Thymus (tissue), 11 donors: ENCODE data around the gene GAL3ST2. TPM values are rescaled to one million over a fixed set of nuclear protein-coding genes. Genes with fewer than 3 reads are reported as not detected.

Experiments used
- DNase-seq, 9 donors: peaks; one replicate each; pipeline ENCODE4 v3.0.0-alpha.2; 2013; ENCODE audit warnings: low spot score in 9 of 9, low read depth in 6 of 9, missing footprints in 1 of 9
- H3K27ac ChIP-seq, 2 donors: one replicate each; pipeline ENCODE4 v1.5.1; 2013; ENCODE audit warnings: control low read depth in 1 of 2, low read depth in 1 of 2, low read length in 1 of 2, mild to moderate bottlenecking in 1 of 2, moderate library complexity in 1 of 2
- H3K27me3 ChIP-seq, 2 donors: one replicate each; pipeline ENCODE4 v1.5.1; 2013; ENCODE audit warnings: low read length in 1 of 2; ENCODE audit not compliant: control insufficient read depth in 2 of 2, insufficient read depth in 1 of 2
- H3K36me3 ChIP-seq, 2 donors: one replicate each; pipeline ENCODE4 v1.5.1; 2013; ENCODE audit warnings: low read length in 1 of 2, mild to moderate bottlenecking in 1 of 2, moderate library complexity in 1 of 2; ENCODE audit not compliant: control insufficient read depth in 2 of 2, insufficient read depth in 2 of 2
- H3K4me1 ChIP-seq, 2 donors: one replicate each; pipeline ENCODE4 v1.5.1; 2013; ENCODE audit warnings: low read length in 2 of 2; ENCODE audit not compliant: control insufficient read depth in 2 of 2, insufficient read depth in 2 of 2
- H3K4me3 ChIP-seq, 2 donors: one replicate each; pipeline ENCODE4 v1.5.1; 2013; ENCODE audit warnings: low read length in 2 of 2, control low read depth in 1 of 2, mild to moderate bottlenecking in 1 of 2
- H3K9me3 ChIP-seq, 2 donors: one replicate each; pipeline ENCODE4 v1.5.1; 2013; ENCODE audit warnings: low read length in 1 of 2, mild to moderate bottlenecking in 1 of 2; ENCODE audit not compliant: control insufficient read depth in 2 of 2, insufficient read depth in 1 of 2
- WGBS: extraction: QIAGEN DNeasy Blood & Tissue Kit; methylation state at CpG from one replicate; pipeline ENCODE4 v1.1.7; 2013; 5-methylcytosine and 5-hydroxymethylcytosine counted together
- polyA plus RNA-seq: library from polyadenylated mRNA; stranded (reverse); fragments of 200-250 nt; gene quantifications from one replicate; pipeline ENCODE4 v1.2.3, GENCODE V29; 2013
- total RNA-seq: library from RNA; stranded (reverse); fragments of 120-200 nt; gene quantifications from one replicate; pipeline ENCODE4 v1.2.4, GENCODE V29; 2013
- donor health status: healthy.

The GAL3ST2 gene
- total and polyA plus RNA-seq, 2 donors, result 0.02 to 0.09 TPM

GRCh38 chr2:241808721-241809382 lies 32.2 kb downstream of the GAL3ST2 start, which contains the start of gene NEU4:
Gene NEU4 (plus strand): TSS chr2:241809193. CDS start chr2:241814485, 5,292 bp downstream.
- peaks cover 2 to 18% of the 10 kb centered on the region in 2 donors for H3K27me3 ChIP-seq
- WGBS, result 94% methylated on average over 31 of the region's 31 CpGs
- peaks cover 0 to 9% of the 10 kb centered on the region in 2 donors for H3K9me3 ChIP-seq
- H3K36me3 ChIP-seq, result no peaks in the 10 kb centered on the region
- no peak for DNase-seq
- no peak within 1 kb of the TSS for H3K4me3 ChIP-seq
- no peak within 1 kb of the TSS for H3K27ac ChIP-seq
- H3K4me1 ChIP-seq, result peaks cover 10 to 29% of the 10 kb centered on the region in 2 donors

- peaks cover 0 to 10% of the 10 kb centered on the region in 2 donors for H3K27me3 ChIP-seq
- no peaks in the 10 kb centered on the region for H3K36me3 ChIP-seq
- peaks cover 0 to 7% of the 10 kb centered on the region in 2 donors for H3K9me3 ChIP-seq
- no peak for DNase-seq
- WGBS, result 87% methylated on average over 29 of the region's 29 CpGs
- peaks cover 2 to 23% of the 10 kb centered on the region in 2 donors for H3K4me1 ChIP-seq
- H3K4me3 ChIP-seq, result no peak overlapping the region
- H3K27ac ChIP-seq, result no peak overlapping the region
Observed at GRCh38 chr2:241809383-241810306, 33.0 kb downstream of the GAL3ST2 start.

GRCh38 chr2:241810307-241811200 lies 33.9 kb downstream of the GAL3ST2 start:
- Histone ChIP-seq H3K27me3 (peaks cover 0 to 8% of the 10 kb centered on the region in 2 donors), H3K4me3 (no peak overlapping the region), H3K36me3 (no peaks in the 10 kb centered on the region), H3K4me1 (peaks cover 0 to 20% of the 10 kb centered on the region in 2 donors), H3K9me3 (peaks cover 0 to 7% of the 10 kb centered on the region in 2 donors), H3K27ac (no peak overlapping the region)
- DNase-seq, result no peak
- WGBS, result 84% methylated on average over 28 of the region's 28 CpGs

- Histone ChIP-seq H3K27me3 (peaks cover 0 to 14% of the 10 kb centered on the region in 2 donors), H3K27ac (no peak overlapping the region), H3K4me3 (no peak overlapping the region), H3K9me3 (peaks cover 0 to 7% of the 10 kb centered on the region in 2 donors), H3K4me1 (peaks cover 0 to 20% of the 10 kb centered on the region in 2 donors), H3K36me3 (no peaks in the 10 kb centered on the region)
- WGBS, result 97% methylated on average over 27 of the region's 27 CpGs
- DNase-seq, result no peak
Observed at GRCh38 chr2:241811201-241811951, 34.8 kb downstream of the GAL3ST2 start.

GRCh38 chr2:241811952-241812729 lies 35.5 kb downstream of the GAL3ST2 start:
- Histone ChIP-seq H3K9me3 (peaks cover 0 to 7% of the 10 kb centered on the region in 2 donors), H3K4me3 (no peak overlapping the region), H3K36me3 (no peaks in the 10 kb centered on the region), H3K27me3 (peaks cover 0 to 20% of the 10 kb centered on the region in 2 donors), H3K27ac (no peak overlapping the region), H3K4me1 (peaks cover 0 to 20% of the 10 kb centered on the region in 2 donors)
- DNase-seq, result no peak
- 83% methylated on average over 20 of the region's 20 CpGs for WGBS

- Histone ChIP-seq H3K27ac (no peak overlapping the region), H3K36me3 (no peaks in the 10 kb centered on the region), H3K4me3 (no peak overlapping the region), H3K4me1 (peaks cover 0 to 20% of the 10 kb centered on the region in 2 donors), H3K27me3 (peaks cover 0 to 25% of the 10 kb centered on the region in 2 donors), H3K9me3 (peaks cover 0 to 7% of the 10 kb centered on the region in 2 donors)
- WGBS, result 90% methylated on average over 40 of the region's 40 CpGs
- peak in 1 of 9 donors; percentile 35 for DNase-seq
Observed at GRCh38 chr2:241812730-241813643, 36.4 kb downstream of the GAL3ST2 start.

GRCh38 chr2:241813644-241814392 lies 37.2 kb downstream of the GAL3ST2 start:
- DNase-seq, result peak in 1 of 9 donors; percentile 30
- no peak overlapping the region for H3K27ac ChIP-seq
- no peak overlapping the region for H3K4me3 ChIP-seq
- H3K9me3 ChIP-seq, result peaks cover 0 to 7% of the 10 kb centered on the region in 2 donors
- no peaks in the 10 kb centered on the region for H3K36me3 ChIP-seq
- WGBS, result 54% methylated on average over 20 of the region's 20 CpGs
- peaks cover 0 to 25% of the 10 kb centered on the region in 2 donors for H3K27me3 ChIP-seq
- H3K4me1 ChIP-seq, result peaks cover 0 to 17% of the 10 kb centered on the region in 2 donors
